Neural progenitor cell (in vitro differentiated cells): Measurements from ENCODE around the gene VN1R5. TPM values are rescaled to one million over a fixed set of nuclear protein-coding genes. Genes with fewer than 3 reads are reported as not detected.

ENCODE experiments used
- DNase-seq: peaks from one replicate; pipeline ENCODE4 v3.0.0-alpha.2; 2016; ENCODE audit warnings: low spot score
- H2AFZ ChIP-seq: fragments of 200-600 bp; sonication (generic); replicated peaks from 2 replicates; pipeline ENCODE4 v1.6.1; 2016; ENCODE audit warnings: antibody characterized with exemption
- H3F3A ChIP-seq: fragments of 200-600 bp; sonication (generic); 2 replicates; pipeline ENCODE4 v1.6.1; 2016; ENCODE audit warnings: antibody characterized with exemption, low read depth
- H3K27ac ChIP-seq: fragments of 200-600 bp; sonication (generic); 2 replicates; pipeline ENCODE4 v1.5.1; 2016; ENCODE audit warnings: mild to moderate bottlenecking
- H3K27me3 ChIP-seq: fragments of 200-600 bp; sonication (generic); 2 replicates; pipeline ENCODE4 v1.6.1; 2016; ENCODE audit warnings: mild to moderate bottlenecking, moderate library complexity
- H3K36me3 ChIP-seq: fragments of 200-600 bp; sonication (generic); 2 replicates; pipeline ENCODE4 v1.5.1; 2016
- H3K4me1 ChIP-seq: fragments of 200-600 bp; sonication (generic); 2 replicates; pipeline ENCODE4 v1.6.1; 2016; ENCODE audit warnings: mixed run types
- H3K4me2 ChIP-seq: fragments of 200-600 bp; sonication (generic); 2 replicates; pipeline ENCODE4 v1.6.1; 2016
- H3K4me3 ChIP-seq: fragments of 200-600 bp; sonication (generic); 2 replicates; pipeline ENCODE4 v1.5.1; 2016
- H3K79me2 ChIP-seq: fragments of 200-600 bp; sonication (generic); 2 replicates; pipeline ENCODE4 v1.6.1; 2016; ENCODE audit warnings: low read depth
- H3K9ac ChIP-seq: fragments of 200-600 bp; sonication (generic); 2 replicates; pipeline ENCODE4 v1.6.1; 2016
- H3K9me3 ChIP-seq: fragments of 200-600 bp; sonication (generic); 2 replicates; pipeline ENCODE4 v1.5.1; 2016; ENCODE audit warnings: low read depth
- H4K20me1 ChIP-seq: fragments of 200-600 bp; sonication (generic); 2 replicates; pipeline ENCODE4 v1.6.1; 2016; ENCODE audit warnings: low read depth
- H3K27ac Mint-ChIP-seq: 3 replicates; pipeline ENCODE4 v1.8.0; 2021; ENCODE audit warnings: mixed read lengths
- H3K27me3 Mint-ChIP-seq: 2 replicates; pipeline ENCODE4 v1.8.0; 2022; ENCODE audit warnings: low read depth, mild to moderate bottlenecking, inconsistent platforms, moderate library complexity, mixed read lengths; ENCODE audit not compliant: insufficient read depth
- H3K36me3 Mint-ChIP-seq: 3 replicates; pipeline ENCODE4 v1.8.0; 2021; ENCODE audit warnings: mixed read lengths
- H3K4me1 Mint-ChIP-seq: 3 replicates; pipeline ENCODE4 v1.8.0; 2021; ENCODE audit warnings: mixed read lengths
- H3K4me3 Mint-ChIP-seq: 3 replicates; pipeline ENCODE4 v1.8.0; 2021; ENCODE audit warnings: mild to moderate bottlenecking, moderate library complexity, mixed read lengths
- H3K9me3 Mint-ChIP-seq: 3 replicates; pipeline ENCODE4 v1.8.0; 2020; ENCODE audit warnings: mixed read lengths
- CTCF ChIP-seq: fragments of 200-600 bp; sonication (generic); IDR thresholded peaks from 2 replicates; pipeline ENCODE4 v1.5.1; 2017; ENCODE audit warnings: antibody characterized with exemption, mild to moderate bottlenecking
- EZH2 ChIP-seq: fragments of 200-600 bp; sonication (generic); IDR thresholded peaks from 2 replicates; pipeline ENCODE4 v1.6.1; 2017; ENCODE audit warnings: antibody characterized with exemption, mild to moderate bottlenecking, moderate library complexity
- EZH2phosphoT487 ChIP-seq: fragments of 200-600 bp; sonication (generic); IDR thresholded peaks from 2 replicates; pipeline ENCODE4 v1.6.1; 2017; ENCODE audit warnings: antibody characterized with exemption
- total RNA-seq: library from RNA; depleted of rRNA; stranded (reverse); fragments of >200 nt; gene quantifications from 2 replicates; pipeline ENCODE4 v1.2.3, GENCODE V29; 2015; ENCODE audit warnings: low replicate concordance

The VN1R5 gene
- total RNA-seq, 1 donor from 2014 or later, result not detected

DNA sequence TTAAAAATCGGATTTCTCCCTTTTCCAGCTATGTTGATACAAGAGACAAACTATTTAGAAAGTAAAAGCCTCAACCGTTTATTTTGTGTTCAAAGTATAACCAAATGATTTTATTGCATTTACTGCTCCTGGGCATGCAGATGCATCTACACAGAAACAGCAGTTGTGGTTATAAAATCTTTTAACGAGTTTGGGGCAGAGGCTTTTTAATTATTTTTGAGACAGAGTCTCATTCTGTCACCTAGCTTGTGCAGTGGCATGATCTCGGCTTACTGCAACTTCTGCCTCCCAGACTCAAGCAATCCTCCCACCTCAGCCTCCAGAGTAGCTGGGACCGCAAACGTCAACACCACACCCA is 42.2 kb downstream of the VN1R5 start:
- TF ChIP-seq EZH2phosphoT487, result no peak
- no peak overlapping the region for H3K4me2 ChIP-seq
- H3K4me1 ChIP-seq, result peaks cover 21% of the 10 kb centered on the region
- DNase-seq, result no peak
- peaks cover 47% of the 10 kb centered on the region for H3K36me3 Mint-ChIP-seq
- H2AFZ ChIP-seq, result no peak overlapping the region
- no peak overlapping the region for H3K27ac ChIP-seq
- H3K9me3 Mint-ChIP-seq, result no peaks in the 10 kb centered on the region
- H3K4me3 ChIP-seq, result no peak overlapping the region
- peak overlapping the region; percentile 62 for H3K27ac Mint-ChIP-seq
- H3K9me3 ChIP-seq, result no peaks in the 10 kb centered on the region
- no peaks in the 10 kb centered on the region for H3K36me3 ChIP-seq
- H3K79me2 ChIP-seq, result no peaks in the 10 kb centered on the region
- H3F3A ChIP-seq, result peaks cover 6% of the 10 kb centered on the region
- H3K4me1 Mint-ChIP-seq, result peaks cover 29% of the 10 kb centered on the region
- no peak overlapping the region for H3K9ac ChIP-seq
- no peaks in the 10 kb centered on the region for H3K27me3 ChIP-seq
- peaks cover 6% of the 10 kb centered on the region for H3K27me3 Mint-ChIP-seq
- H4K20me1 ChIP-seq, result peaks cover 8% of the 10 kb centered on the region
- H3K4me3 Mint-ChIP-seq, result peak overlapping the region; percentile 30

DNA sequence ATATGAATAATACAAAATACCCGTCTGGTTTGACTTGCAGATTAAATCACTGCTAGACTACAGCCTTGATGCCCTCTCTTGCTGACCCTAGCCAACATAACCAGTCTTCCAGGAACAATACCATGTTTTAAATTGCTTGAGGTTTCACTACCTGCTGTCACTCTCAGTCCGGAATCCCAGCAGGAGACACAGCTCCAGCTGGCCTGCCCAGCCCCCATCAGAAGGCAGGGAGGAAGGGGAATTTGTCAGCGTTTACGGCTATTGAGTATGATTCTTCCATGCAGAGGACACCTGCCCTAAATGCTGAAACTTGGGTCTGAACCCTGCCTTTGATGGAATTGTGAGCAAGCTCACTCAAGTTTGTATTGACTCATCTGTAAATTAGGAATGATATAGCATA is 42.8 kb downstream of the VN1R5 start:
- Histone ChIP-seq H3K9ac (no peak overlapping the region), H3K4me1 (peaks cover 20% of the 10 kb centered on the region), H4K20me1 (peaks cover 8% of the 10 kb centered on the region), H3K9me3 (no peaks in the 10 kb centered on the region), H3F3A (peaks cover 6% of the 10 kb centered on the region), H3K4me2 (no peak overlapping the region), H3K4me3 (no peak overlapping the region), H3K27ac (no peak overlapping the region), H3K36me3 (no peaks in the 10 kb centered on the region), H3K27me3 (no peaks in the 10 kb centered on the region), H2AFZ (no peak overlapping the region), H3K79me2 (no peaks in the 10 kb centered on the region)
- H3K27ac Mint-ChIP-seq, result peak overlapping the region; percentile 55
- H3K9me3 Mint-ChIP-seq, result no peaks in the 10 kb centered on the region
- peaks cover 6% of the 10 kb centered on the region for H3K27me3 Mint-ChIP-seq
- no peak for DNase-seq
- no peak for TF ChIP-seq EZH2phosphoT487
- no peak for TF ChIP-seq CTCF
- TF ChIP-seq EZH2, result no peak
- H3K36me3 Mint-ChIP-seq, result peaks cover 52% of the 10 kb centered on the region
- H3K4me3 Mint-ChIP-seq, result no peak overlapping the region
- peaks cover 29% of the 10 kb centered on the region for H3K4me1 Mint-ChIP-seq

GRCh38 chr1:247299723-247300381 is 44.0 kb downstream of the VN1R5 start:
- TF ChIP-seq CTCF, result no peak
- TF ChIP-seq EZH2phosphoT487, result no peak
- no peak for TF ChIP-seq EZH2
- no peak overlapping the region for H3K27ac ChIP-seq
- H4K20me1 ChIP-seq, result peaks cover 8% of the 10 kb centered on the region
- peaks cover 6% of the 10 kb centered on the region for H3F3A ChIP-seq
- no peak for DNase-seq
- H3K4me2 ChIP-seq, result no peak overlapping the region
- no peak overlapping the region for H3K4me3 ChIP-seq
- peaks cover 55% of the 10 kb centered on the region for H3K36me3 Mint-ChIP-seq
- no peaks in the 10 kb centered on the region for H3K27me3 ChIP-seq
- no peaks in the 10 kb centered on the region for H3K9me3 Mint-ChIP-seq
- no peaks in the 10 kb centered on the region for H3K9me3 ChIP-seq
- no peaks in the 10 kb centered on the region for H3K79me2 ChIP-seq
- H3K4me3 Mint-ChIP-seq, result no peak overlapping the region
- H3K27ac Mint-ChIP-seq, result no peak overlapping the region
- H3K27me3 Mint-ChIP-seq, result peaks cover 6% of the 10 kb centered on the region
- H3K4me1 ChIP-seq, result peaks cover 17% of the 10 kb centered on the region
- H3K9ac ChIP-seq, result no peak overlapping the region
- H2AFZ ChIP-seq, result no peak overlapping the region
- H3K4me1 Mint-ChIP-seq, result peaks cover 17% of the 10 kb centered on the region
- H3K36me3 ChIP-seq, result peaks cover 2% of the 10 kb centered on the region

- H3K79me2 ChIP-seq, result no peaks in the 10 kb centered on the region
- peaks cover 6% of the 10 kb centered on the region for H3K27me3 Mint-ChIP-seq
- H3K9me3 Mint-ChIP-seq, result no peaks in the 10 kb centered on the region
- peaks cover 1% of the 10 kb centered on the region for H3F3A ChIP-seq
- no peak for DNase-seq
- no peak for TF ChIP-seq CTCF
- no peak for TF ChIP-seq EZH2phosphoT487
- no peak for TF ChIP-seq EZH2
- H3K27ac ChIP-seq, result no peak overlapping the region
- H3K27me3 ChIP-seq, result no peaks in the 10 kb centered on the region
- peaks cover 62% of the 10 kb centered on the region for H3K36me3 Mint-ChIP-seq
- H4K20me1 ChIP-seq, result peaks cover 8% of the 10 kb centered on the region
- no peak overlapping the region for H3K4me2 ChIP-seq
- H3K4me1 ChIP-seq, result peaks cover 10% of the 10 kb centered on the region
- H3K4me3 Mint-ChIP-seq, result no peak overlapping the region
- H3K4me3 ChIP-seq, result no peak overlapping the region
- H3K9ac ChIP-seq, result no peak overlapping the region
- H2AFZ ChIP-seq, result no peak overlapping the region
- no peak overlapping the region for H3K27ac Mint-ChIP-seq
- peaks cover 10% of the 10 kb centered on the region for H3K4me1 Mint-ChIP-seq
- peaks cover 9% of the 10 kb centered on the region for H3K36me3 ChIP-seq
- no peaks in the 10 kb centered on the region for H3K9me3 ChIP-seq
Observed at GRCh38 chr1:247300491-247301175, 44.8 kb downstream of the VN1R5 start.
